Stomach smooth muscle (tissue), 2 donors: Measurements from ENCODE around the gene NIT1.

Source experiments
- H3K27ac ChIP-seq: one replicate; pipeline ENCODE4 v1.7.0; 2013; ENCODE audit warnings: mild to moderate bottlenecking, low read length, inconsistent platforms
- H3K27me3 ChIP-seq, 2 donors: one replicate each; pipeline ENCODE4 v1.7.0; 2013; ENCODE audit warnings: low read length in 2 of 2; ENCODE audit not compliant: insufficient read depth in 2 of 2, control insufficient read depth in 1 of 2
- H3K36me3 ChIP-seq, 2 donors: one replicate each; pipeline ENCODE4 v1.7.0; 2013; ENCODE audit warnings: low read length in 2 of 2; ENCODE audit not compliant: control insufficient read depth in 2 of 2, insufficient read depth in 2 of 2
- H3K4me1 ChIP-seq: one replicate; pipeline ENCODE4 v1.7.0; 2013; ENCODE audit warnings: low read length; ENCODE audit not compliant: control insufficient read depth, insufficient read depth
- H3K4me3 ChIP-seq, 2 donors: one replicate each; pipeline ENCODE4 v1.7.0; 2013; ENCODE audit warnings: low read length in 2 of 2
- H3K9ac ChIP-seq, 2 donors: one replicate each; pipeline ENCODE4 v1.7.0; 2013; ENCODE audit warnings: low read length in 2 of 2, mild to moderate bottlenecking in 1 of 2
- H3K9me3 ChIP-seq, 2 donors: one replicate each; pipeline ENCODE4 v1.7.0; 2013; ENCODE audit warnings: low read length in 2 of 2; ENCODE audit not compliant: control insufficient read depth in 2 of 2
- donor health status: healthy.
- donor health status: Pancreatic carcinoma.

Gene NIT1

DNA sequence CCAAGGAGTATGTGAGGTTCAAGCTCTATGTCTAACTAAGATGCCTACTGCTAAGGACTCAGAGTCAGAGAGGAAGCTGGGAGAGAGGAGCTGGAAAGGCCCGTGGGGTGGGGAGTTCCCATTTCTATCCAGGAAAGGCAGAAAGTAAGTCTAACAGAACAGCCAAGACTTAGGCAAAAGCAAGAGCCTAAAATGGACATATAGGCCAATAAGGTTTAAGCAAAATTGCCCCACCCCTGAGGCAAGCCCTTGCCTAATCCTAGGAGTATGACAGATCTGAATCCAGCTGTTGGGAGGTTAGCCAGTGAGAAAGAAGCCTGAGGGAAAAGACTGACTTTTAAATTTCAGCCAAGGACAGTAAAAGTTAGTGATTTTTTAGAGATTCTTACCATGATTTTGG lies 21.4 kb upstream of the NIT1 start:
- no peaks in the 10 kb centered on the region for H3K27me3 ChIP-seq
- peak overlapping the region; percentile 18 for H3K27ac ChIP-seq
- H3K36me3 ChIP-seq, result peaks cover under 1 to 6% of the 10 kb centered on the region in 2 donors
- H3K4me1 ChIP-seq, result peaks cover 18% of the 10 kb centered on the region
- H3K9ac ChIP-seq, result no peak overlapping the region
- no peak overlapping the region for H3K4me3 ChIP-seq
- no peaks in the 10 kb centered on the region for H3K9me3 ChIP-seq

DNA sequence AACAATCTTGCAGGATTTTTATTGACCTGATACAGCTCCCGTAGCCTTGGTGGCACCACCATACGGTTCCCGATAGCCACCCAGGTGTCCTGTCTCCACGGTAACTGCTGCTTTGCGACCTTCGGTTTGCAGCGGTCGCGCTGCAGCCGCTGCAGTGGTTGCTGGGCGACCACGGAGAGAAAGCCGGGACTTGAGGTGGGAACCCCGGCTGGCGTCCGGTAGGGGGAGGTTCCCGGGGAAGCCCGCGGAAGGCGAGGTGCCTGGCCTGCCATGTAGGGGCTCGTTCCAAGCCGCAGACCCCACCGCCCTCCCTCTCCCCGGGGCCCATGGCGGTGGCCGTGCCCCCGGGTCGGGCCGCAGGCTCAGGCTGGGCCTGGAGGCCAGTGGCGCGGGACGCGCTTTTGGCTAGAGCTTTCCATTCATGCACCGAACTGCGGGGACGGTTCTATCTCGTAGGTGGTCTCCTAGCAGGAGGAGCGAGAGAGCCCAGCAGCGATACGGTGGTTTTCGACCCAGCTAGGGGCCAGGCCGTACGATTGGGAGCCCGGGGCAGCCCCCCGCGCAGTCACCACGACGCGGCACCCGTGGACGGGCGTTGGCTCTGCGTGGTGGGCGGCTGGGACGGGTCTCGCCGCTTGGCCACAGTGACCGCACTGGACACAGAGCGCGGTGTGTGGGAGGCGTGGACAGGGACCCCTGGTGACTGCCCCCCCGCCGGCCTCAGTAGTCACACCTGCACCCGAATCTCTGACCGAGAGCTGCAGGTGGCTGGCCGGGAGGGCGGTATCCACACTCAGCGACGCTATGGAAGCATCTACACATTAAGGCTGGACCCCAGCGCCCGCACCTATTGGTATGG lies 19.5 kb upstream of the NIT1 start, which contains the start of gene KLHDC9:
KLHDC9 (plus strand) TSS at position 152 of the 859 bp plus-strand sequence; CDS start at position 327, 175 bp downstream.
- peak within 1 kb of the TSS; percentile 73 to 82 for H3K9ac ChIP-seq
- no peaks in the 10 kb centered on the region for H3K27me3 ChIP-seq
- no peaks in the 10 kb centered on the region for H3K9me3 ChIP-seq
- peaks cover 9 to 13% of the 10 kb centered on the region in 2 donors for H3K36me3 ChIP-seq
- H3K27ac ChIP-seq, result peak within 1 kb of the TSS; percentile 74
- H3K4me3 ChIP-seq, result peak within 1 kb of the TSS; percentile 92 to 96
- peaks cover 18% of the 10 kb centered on the region for H3K4me1 ChIP-seq

DNA sequence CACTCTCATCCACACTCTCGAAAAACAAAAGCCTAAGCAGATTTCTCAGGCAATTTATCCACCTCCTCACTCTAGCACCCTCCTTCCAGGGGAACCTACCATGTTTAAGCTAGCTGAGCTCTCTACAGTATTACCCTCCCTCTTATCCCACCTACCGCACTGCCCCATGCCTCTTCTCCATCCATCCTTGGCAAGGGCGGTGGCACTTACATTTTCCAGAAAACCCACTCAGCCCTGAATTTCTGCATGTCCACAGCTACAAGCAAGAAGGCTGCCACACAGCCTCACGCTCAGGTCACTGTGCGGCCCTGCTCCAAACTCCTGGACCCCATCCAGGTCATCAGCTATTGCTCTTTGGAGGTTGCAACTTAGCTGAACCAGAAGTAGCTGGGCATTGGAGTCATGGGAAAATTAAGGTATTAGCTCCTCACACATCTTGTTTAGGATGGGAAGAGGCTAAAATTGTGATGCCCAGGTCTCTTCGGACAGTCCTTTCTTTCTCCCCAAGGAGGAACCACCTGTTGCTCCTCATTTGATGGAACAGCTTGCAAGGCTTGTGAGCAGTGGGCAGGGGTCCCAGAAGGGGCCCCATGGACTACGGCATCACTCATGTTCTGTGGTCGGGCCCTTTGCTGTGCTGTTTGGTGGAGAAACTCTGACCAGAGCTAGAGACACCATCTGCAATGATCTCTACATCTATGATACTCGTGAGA lies 18.7 kb upstream of the NIT1 start:
- peaks cover 9 to 13% of the 10 kb centered on the region in 2 donors for H3K36me3 ChIP-seq
- H3K4me3 ChIP-seq, result peak overlapping the region in 1 of 2 donors; percentile 96
- peak overlapping the region; percentile 73 to 82 for H3K9ac ChIP-seq
- H3K27ac ChIP-seq, result peak overlapping the region; percentile 74
- no peaks in the 10 kb centered on the region for H3K9me3 ChIP-seq
- peaks cover 18% of the 10 kb centered on the region for H3K4me1 ChIP-seq
- no peaks in the 10 kb centered on the region for H3K27me3 ChIP-seq

DNA sequence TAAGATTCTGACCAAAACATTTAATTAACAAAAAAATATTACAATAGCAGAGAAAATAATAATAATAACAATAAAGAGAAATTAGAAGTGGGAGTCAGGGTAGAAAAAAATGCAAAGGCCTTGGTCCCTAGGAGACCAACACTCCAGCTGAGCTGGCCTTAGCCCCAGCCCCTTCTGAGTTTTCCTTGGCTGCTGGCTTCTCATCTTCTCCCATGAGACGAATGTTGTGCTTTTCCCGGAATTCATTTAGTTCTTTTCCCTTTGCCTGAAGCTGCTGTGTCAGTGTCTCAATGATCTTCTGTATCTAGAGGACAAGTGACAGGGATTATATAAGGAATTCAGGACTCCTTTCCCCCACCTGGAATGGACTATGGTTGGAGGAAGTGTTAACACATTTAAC lies 17.3 kb upstream of the NIT1 start:
- Histone ChIP-seq H3K36me3 (peaks cover 9 to 13% of the 10 kb centered on the region in 2 donors), H3K27me3 (no peaks in the 10 kb centered on the region), H3K4me3 (no peak overlapping the region), H3K9me3 (no peaks in the 10 kb centered on the region), H3K9ac (no peak overlapping the region), H3K4me1 (peaks cover 18% of the 10 kb centered on the region), H3K27ac (no peak overlapping the region)

DNA sequence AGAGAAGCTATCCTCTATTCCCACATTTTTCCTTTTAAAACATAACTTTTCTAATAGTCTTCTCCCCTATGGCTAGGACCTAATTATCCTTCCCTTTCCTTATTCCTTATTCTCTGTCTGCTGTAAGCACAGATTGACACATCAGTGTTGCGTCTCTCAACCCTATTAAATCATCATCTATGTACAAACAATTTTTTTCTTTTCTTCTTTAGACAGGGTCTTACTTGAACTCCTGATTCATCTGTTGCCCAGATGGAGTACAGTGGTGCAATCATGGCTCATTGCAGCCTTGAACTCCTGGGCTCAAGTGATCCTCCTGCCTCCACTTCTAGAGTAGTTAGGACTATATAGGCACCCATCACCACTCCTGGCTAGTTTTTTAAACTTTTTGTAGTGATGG lies 11.5 kb upstream of the NIT1 start:
- Histone ChIP-seq H3K4me3 (no peak overlapping the region), H3K36me3 (peaks cover 8 to 9% of the 10 kb centered on the region in 2 donors), H3K27me3 (no peaks in the 10 kb centered on the region), H3K27ac (no peak overlapping the region), H3K4me1 (no peaks in the 10 kb centered on the region), H3K9me3 (no peaks in the 10 kb centered on the region), H3K9ac (no peak overlapping the region)

- H3K4me3 ChIP-seq, result no peak overlapping the region
- H3K9ac ChIP-seq, result no peak overlapping the region
- H3K36me3 ChIP-seq, result no peaks in the 10 kb centered on the region
- no peaks in the 10 kb centered on the region for H3K9me3 ChIP-seq
- no peak overlapping the region for H3K27ac ChIP-seq
- no peaks in the 10 kb centered on the region for H3K27me3 ChIP-seq
- peaks cover 4% of the 10 kb centered on the region for H3K4me1 ChIP-seq
Observed at GRCh38 chr1:161111117-161111516, 6.8 kb upstream of the NIT1 start.

DNA sequence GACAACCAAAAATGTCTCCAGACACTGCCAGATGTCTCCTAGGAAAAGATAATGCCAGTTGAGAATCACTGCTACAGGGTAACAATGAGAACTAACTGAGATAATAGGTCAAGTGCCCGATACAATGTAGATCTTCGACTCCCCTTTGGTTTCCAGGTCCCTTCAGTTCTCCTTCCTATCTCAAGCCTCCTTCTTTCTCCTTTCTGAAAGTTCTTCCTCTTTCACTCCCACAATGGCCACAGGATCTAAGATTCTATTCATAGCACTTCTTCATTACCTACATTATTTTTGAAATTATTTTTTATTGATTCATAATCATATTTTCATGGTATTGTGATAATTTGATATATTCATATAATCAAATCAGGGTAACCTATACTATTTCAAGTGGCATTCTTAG lies 6.4 kb upstream of the NIT1 start:
- no peaks in the 10 kb centered on the region for H3K36me3 ChIP-seq
- no peaks in the 10 kb centered on the region for H3K27me3 ChIP-seq
- no peak overlapping the region for H3K27ac ChIP-seq
- H3K9ac ChIP-seq, result no peak overlapping the region
- H3K4me3 ChIP-seq, result no peak overlapping the region
- H3K9me3 ChIP-seq, result no peaks in the 10 kb centered on the region
- peaks cover 8% of the 10 kb centered on the region for H3K4me1 ChIP-seq

DNA sequence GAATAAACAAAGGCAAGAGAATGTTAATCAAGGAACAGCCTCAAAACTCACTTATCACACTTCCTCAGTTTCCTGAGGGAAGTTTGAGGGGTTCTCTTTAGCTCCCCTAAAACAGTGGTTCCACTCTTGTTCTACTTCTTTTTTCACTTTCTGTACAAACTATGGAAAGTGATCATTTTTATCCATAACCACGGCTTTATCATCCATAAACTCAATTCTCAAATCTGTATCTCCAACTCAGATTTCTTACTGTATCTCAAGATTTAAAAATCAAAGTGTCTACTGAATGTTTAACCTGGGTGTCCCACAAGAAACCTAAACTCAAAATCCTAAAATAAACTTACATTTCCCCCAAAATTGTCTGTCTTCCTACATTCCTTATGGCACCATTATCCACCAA lies 4.0 kb upstream of the NIT1 start:
- H3K36me3 ChIP-seq, result no peaks in the 10 kb centered on the region
- no peaks in the 10 kb centered on the region for H3K9me3 ChIP-seq
- H3K4me1 ChIP-seq, result peaks cover 20% of the 10 kb centered on the region
- no peak overlapping the region for H3K9ac ChIP-seq
- no peak overlapping the region for H3K27ac ChIP-seq
- no peak overlapping the region for H3K4me3 ChIP-seq
- no peaks in the 10 kb centered on the region for H3K27me3 ChIP-seq

DNA sequence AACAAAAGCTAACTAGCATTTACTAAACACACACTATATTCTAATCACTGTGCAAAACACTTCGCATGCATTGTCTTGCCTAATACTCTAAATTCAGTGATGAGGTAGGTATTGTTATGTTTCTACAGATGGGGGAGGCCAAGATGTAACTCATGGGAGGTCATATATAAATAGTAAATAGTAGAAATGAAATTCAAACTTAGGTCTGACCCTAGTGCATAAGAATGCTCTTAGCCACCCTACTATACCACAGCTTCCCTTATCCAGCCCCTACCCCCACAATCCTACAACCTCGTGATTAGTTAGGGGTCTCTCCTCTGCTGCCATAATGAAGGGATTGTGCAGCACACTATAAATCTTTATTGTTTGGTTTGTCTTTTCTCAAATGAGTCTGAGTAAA lies 3.3 kb upstream of the NIT1 start:
- Histone ChIP-seq H3K27me3 (no peaks in the 10 kb centered on the region), H3K9me3 (no peaks in the 10 kb centered on the region), H3K4me1 (peaks cover 26% of the 10 kb centered on the region), H3K9ac (no peak overlapping the region), H3K36me3 (no peaks in the 10 kb centered on the region), H3K4me3 (no peak overlapping the region), H3K27ac (no peak overlapping the region)

- Histone ChIP-seq H3K4me1 (peaks cover 33% of the 10 kb centered on the region), H3K27me3 (no peaks in the 10 kb centered on the region), H3K27ac (no peak overlapping the region), H3K36me3 (peaks cover 3 to 5% of the 10 kb centered on the region in 2 donors), H3K9ac (no peak overlapping the region), H3K9me3 (no peaks in the 10 kb centered on the region), H3K4me3 (no peak overlapping the region)
Observed at GRCh38 chr1:161115132-161115711, 2.7 kb upstream of the NIT1 start.
